K562 (cell line): Measurements from ENCODE around the gene CCDC85B. TPM values are rescaled to one million over a fixed set of nuclear protein-coding genes. Genes with fewer than 3 reads are reported as not detected.
A peak's percentile ranks its signal among the peaks of the same experiment; 100 is the strongest.

Source experiments
- KLF16 ChIP-seq: IDR thresholded peaks from 2 replicates; pipeline ENCODE4 v1.6.1; 2016; ENCODE audit warnings: antibody characterized with exemption
- RBBP5 ChIP-seq: fragments of 200-600 bp; sonication (generic); IDR thresholded peaks from 2 replicates; pipeline ENCODE4 v1.6.1; 2012; ENCODE audit warnings: borderline replicate concordance, mild to moderate bottlenecking, low read length, control low read depth, inconsistent platforms; ENCODE audit not compliant: insufficient read depth, poor library complexity, severe bottlenecking
- SMARCA5 ChIP-seq: fragments of 450-650 bp; IDR thresholded peaks from 2 replicates; pipeline ENCODE4 v1.6.1; 2016
- ZNF589 ChIP-seq: fragments of 200-800 bp; sonication (Bioruptor generic); IDR thresholded peaks from 2 replicates; pipeline ENCODE4 v1.6.1; 2016; ENCODE audit warnings: low read depth, missing genetic modification characterization, missing compliant biosample characterization
- polyA plus RNA-seq, 8 experiments: library from polyadenylated mRNA; depleted of rRNA in 4 of 8; stranded (reverse) in 5 of 8; unstranded in 3 of 8; fragments of >200 nt; fragmentation: Nextera tagmentation in 2 of 8; fragmentation: Illumina TruSeq in 1 of 8; extraction: Ambion mirVana in 2 of 8; extraction: Trizol in 1 of 8; gene quantifications; 2 replicates each; pipeline versions ENCODE4 v1.2.1 to v1.2.3, GENCODE V29; 2011 to 2014; ENCODE audit warnings: inconsistent platforms in 1 of 8, missing spikeins in 1 of 8
- total RNA-seq, 7 experiments: library from RNA; depleted of rRNA in 6 of 7; stranded (reverse); fragments of >200 nt in 6 of 7; fragmentation: Illumina TruSeq in 2 of 7; extraction: Trizol in 2 of 7; gene quantifications; 2 replicates each; pipeline versions ENCODE4 v1.2.1 to v1.2.3, GENCODE V29; 2011 to 2021; ENCODE audit warnings: low replicate concordance in 1 of 7
- TF ChIP-seq, protein P1 (sequence below), 2 experiments: fragments of 250-450 bp in 1 of 2; fragments of 450-650 bp in 1 of 2; sonication (Bioruptor Pico) in 1 of 2; IDR thresholded peaks; 2 replicates each; pipeline versions ENCODE4 v1.6.1 to v1.8.0; 2016 to 2021; ENCODE audit warnings: mild to moderate bottlenecking in 2 of 2, moderate library complexity in 2 of 2, missing compliant biosample characterization in 1 of 2, missing genetic modification characterization in 1 of 2
- TF ChIP-seq, protein P2 (sequence below): sonication (generic); formaldehyde crosslinking; IDR thresholded peaks from 2 replicates; pipeline ENCODE4 v1.9.0; 2022; ENCODE audit warnings: mild to moderate bottlenecking, missing genetic modification reagents
- TF ChIP-seq, protein P3 (sequence below): fragments of 250-450 bp; sonication (Bioruptor Pico); IDR thresholded peaks from 2 replicates; pipeline ENCODE4 v1.8.0; 2022; ENCODE audit warnings: inconsistent platforms, mild to moderate bottlenecking, moderate library complexity, borderline replicate concordance

The CCDC85B gene
- total and polyA plus RNA-seq, 9 of the 15 experiments (the other 6 are each of a cell fraction or from before 2014, with no cell fraction given): 0.14 to 138 (median 6.2) TPM

DNA sequence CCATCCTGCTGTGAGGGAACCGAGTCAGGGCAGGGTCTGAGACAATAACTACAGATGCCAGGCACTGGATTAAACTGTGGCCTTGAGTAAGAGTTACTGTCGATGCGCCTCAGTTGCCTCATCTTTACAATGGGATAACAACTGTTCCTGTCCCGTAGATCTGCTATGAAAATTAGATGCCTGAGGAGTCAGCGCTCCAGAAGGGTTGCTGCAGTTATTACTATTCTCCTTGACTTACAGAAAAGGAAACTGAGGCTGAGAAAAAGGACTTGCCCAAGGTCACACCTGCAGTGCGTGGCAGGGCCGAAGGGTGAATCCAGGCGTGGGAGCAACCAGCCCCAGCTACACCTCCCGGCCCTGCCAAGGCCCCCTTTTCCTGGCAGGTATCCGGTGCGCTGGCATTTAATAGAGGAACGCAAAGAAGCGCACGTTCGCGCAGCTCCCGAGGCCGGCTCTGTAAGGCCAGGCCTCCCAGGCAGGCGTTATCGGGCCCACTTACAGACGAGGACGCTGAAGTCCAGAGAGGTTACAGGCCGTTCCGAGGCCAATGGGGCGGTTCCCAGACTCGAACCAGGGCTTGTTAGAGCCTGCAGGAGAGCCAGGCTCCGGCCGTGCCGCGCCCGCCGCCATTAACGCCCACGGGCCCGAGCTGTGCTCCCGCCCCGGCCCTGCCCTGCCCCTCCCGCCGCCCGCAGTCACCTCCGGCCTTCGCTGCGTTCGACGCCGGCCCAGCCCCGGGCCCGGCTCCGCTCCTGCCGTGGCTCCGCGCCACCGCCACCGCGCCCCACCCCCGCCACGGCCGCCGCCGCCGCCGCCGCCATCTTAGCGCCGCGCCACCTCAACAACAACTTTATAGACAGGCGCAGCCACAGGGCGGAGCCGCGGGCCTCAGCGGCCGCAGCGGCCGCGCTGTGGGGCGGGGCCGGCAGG lies 28.0 kb downstream of the CCDC85B start, which contains the start of gene C11orf68 (continued):
- TF ChIP-seq, protein P1, sequence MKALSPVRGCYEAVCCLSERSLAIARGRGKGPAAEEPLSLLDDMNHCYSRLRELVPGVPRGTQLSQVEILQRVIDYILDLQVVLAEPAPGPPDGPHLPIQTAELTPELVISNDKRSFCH (CRISPR knock-in tag; IDR thresholded peaks at IDR 0.05): no peak
- TF ChIP-seq, protein P1 (tag; IDR thresholded peaks at IDR 0.05): 0 out of 2 replicates have a peak, but pooled peaks have one; percentile 40
- TF ChIP-seq ZNF589 (CRISPR knock-in tag) (no peak), RBBP5 (peak; percentile 35), KLF16 (no peak), SMARCA5 (0 out of 2 replicates have a peak, but pooled peaks have one; percentile 29)
- TF ChIP-seq, protein P2, sequence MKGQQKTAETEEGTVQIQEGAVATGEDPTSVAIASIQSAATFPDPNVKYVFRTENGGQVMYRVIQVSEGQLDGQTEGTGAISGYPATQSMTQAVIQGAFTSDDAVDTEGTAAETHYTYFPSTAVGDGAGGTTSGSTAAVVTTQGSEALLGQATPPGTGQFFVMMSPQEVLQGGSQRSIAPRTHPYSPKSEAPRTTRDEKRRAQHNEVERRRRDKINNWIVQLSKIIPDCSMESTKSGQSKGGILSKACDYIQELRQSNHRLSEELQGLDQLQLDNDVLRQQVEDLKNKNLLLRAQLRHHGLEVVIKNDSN: no peak
- TF ChIP-seq, protein P3, sequence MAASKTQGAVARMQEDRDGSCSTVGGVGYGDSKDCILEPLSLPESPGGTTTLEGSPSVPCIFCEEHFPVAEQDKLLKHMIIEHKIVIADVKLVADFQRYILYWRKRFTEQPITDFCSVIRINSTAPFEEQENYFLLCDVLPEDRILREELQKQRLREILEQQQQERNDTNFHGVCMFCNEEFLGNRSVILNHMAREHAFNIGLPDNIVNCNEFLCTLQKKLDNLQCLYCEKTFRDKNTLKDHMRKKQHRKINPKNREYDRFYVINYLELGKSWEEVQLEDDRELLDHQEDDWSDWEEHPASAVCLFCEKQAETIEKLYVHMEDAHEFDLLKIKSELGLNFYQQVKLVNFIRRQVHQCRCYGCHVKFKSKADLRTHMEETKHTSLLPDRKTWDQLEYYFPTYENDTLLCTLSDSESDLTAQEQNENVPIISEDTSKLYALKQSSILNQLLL: no peak
- TF ChIP-seq, all 486 proteins: peak for 69
